ENCODE measurements around the gene NDUFS2. TPM values are rescaled to one million over a fixed set of nuclear protein-coding genes. Genes with fewer than 3 reads are reported as not detected.

Gene NDUFS2
- total RNA-seq, 1 donor from 2014 or later = 131 TPM

DNA sequence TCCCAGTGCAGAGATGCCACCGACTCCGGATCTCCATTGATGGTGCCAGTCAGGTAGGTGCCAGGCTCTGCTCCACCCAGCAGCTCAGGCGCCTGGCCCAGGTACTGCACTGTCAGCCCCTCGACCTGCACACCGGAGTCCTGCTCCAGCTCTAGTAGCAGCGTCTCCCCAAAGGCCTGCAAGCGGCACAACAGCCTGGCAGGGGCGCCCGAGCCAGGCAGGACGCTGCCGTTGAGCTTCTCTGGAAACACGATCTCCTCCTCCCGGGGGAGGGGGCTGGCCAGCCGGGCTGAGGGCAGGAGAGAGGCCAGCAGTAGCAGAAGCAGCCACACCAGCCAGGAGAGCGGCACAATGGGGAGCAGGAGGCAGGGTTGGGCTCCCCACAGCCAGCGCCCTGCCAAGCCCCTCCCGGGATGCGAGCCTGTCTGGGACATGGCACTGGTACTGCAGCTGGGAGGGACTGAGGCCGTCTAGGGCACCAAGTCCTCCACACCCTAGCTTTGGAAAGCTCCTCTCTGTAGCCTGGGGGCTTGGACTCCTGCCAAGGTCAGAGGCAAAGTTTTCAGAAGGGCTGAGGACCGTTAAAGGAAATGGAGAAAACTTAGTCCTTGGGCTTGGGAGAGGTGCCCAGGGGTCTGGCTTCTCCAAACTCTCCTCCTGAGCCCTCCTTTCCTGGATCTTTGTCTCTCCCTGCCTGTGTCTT lies 3.8 kb upstream of the NDUFS2 start:
- H3K4me3 ChIP-seq (ENCODE audit: low read depth, low read length) = no peak overlapping the region
- FAIRE-seq (no peak), DNase-seq (ENCODE audit: low read depth) (peak; percentile 11)
- no peaks in the 10 kb centered on the region for H3K27me3 ChIP-seq (ENCODE audit: control insufficient read depth, insufficient read depth, low read length)
- TF ChIP-seq, protein P1, sequence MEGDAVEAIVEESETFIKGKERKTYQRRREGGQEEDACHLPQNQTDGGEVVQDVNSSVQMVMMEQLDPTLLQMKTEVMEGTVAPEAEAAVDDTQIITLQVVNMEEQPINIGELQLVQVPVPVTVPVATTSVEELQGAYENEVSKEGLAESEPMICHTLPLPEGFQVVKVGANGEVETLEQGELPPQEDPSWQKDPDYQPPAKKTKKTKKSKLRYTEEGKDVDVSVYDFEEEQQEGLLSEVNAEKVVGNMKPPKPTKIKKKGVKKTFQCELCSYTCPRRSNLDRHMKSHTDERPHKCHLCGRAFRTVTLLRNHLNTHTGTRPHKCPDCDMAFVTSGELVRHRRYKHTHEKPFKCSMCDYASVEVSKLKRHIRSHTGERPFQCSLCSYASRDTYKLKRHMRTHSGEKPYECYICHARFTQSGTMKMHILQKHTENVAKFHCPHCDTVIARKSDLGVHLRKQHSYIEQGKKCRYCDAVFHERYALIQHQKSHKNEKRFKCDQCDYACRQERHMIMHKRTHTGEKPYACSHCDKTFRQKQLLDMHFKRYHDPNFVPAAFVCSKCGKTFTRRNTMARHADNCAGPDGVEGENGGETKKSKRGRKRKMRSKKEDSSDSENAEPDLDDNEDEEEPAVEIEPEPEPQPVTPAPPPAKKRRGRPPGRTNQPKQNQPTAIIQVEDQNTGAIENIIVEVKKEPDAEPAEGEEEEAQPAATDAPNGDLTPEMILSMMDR (IDR thresholded peaks at IDR 0.05; ENCODE audit: insufficient read depth, low read length, severe bottlenecking) = no peak
- no peaks in the 10 kb centered on the region for H3K36me3 ChIP-seq (ENCODE audit: control insufficient read depth, insufficient read depth, low read length)

DNA sequence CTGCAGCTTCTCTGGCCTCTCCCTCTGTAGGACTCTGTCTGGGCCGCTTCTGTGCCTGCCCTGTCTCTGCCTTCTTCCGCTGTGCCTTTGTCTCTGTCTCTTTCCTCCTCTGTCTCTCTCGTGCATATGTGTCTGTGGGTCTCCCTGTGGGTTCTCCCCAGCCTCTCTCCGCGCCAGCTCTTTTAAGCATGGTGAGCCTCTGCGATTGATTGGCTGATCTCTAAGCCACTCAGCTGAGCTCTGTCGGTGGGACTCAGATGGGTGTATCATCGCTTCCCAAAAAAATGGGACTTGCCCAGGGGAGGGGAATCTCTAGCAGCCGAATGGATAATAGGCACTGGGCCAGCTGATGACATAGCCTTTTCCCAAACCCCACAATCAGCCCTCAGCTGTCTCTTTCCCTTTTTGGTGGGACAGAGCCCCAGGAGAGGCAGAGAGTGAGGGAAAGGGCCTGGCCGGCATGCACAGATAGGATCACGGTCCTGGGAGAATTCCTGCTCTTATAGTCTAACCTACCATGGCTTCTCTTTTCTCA lies 3.2 kb upstream of the NDUFS2 start, which contains the start of gene ADAMTS4:
TSS of gene ADAMTS4 (minus strand) at position 158 of the 535 bp plus-strand sequence. CDS start 427 bp downstream, outside the sequence.
- TF ChIP-seq, protein P1 (IDR thresholded peaks at IDR 0.05; ENCODE audit: insufficient read depth, low read length, severe bottlenecking) = no peak
- FAIRE-seq (no peak), DNase-seq (ENCODE audit: low read depth) (no peak)
- Histone ChIP-seq H3K27me3 (ENCODE audit: control insufficient read depth, insufficient read depth, low read length) (no peaks in the 10 kb centered on the region), H3K36me3 (ENCODE audit: control insufficient read depth, insufficient read depth, low read length) (peaks cover 1% of the 10 kb centered on the region), H3K4me3 (ENCODE audit: low read depth, low read length) (no peak within 1 kb of the TSS)

DNA sequence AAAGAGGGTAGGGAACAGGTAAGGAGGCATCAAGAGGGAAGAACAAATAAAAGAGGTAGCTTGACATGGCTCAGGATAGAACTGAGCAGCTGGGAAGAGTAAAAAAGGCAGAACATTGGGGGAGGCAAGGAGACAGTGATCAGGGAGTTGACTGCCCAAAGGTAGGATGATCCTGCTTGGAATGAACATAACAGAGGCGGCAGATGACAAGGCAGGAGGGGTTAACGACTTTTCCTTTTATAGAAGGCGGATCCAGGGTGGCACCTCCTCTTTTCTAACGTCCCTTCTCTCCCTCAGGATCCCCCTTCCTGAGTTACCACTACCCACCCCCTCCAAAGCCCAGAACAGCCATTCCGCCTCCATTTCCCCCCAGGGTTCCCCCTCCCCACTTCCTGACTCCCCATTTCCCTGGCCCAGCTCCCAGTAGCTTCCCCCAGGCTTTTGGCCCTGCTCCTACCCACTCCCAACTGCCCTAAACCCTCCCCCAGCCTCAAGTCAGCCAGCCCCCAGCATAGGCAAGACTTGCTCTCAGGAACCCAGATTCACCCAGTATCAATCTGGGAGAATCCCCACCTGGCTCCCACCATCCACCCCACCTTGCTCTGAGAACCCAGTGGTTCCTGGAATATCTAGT lies 2.5 kb upstream of the NDUFS2 start:
- TF ChIP-seq, protein P1 (IDR thresholded peaks at IDR 0.05; ENCODE audit: insufficient read depth, low read length, severe bottlenecking) = no peak
- Histone ChIP-seq H3K36me3 (ENCODE audit: control insufficient read depth, insufficient read depth, low read length) (peaks cover 3% of the 10 kb centered on the region), H3K27me3 (ENCODE audit: control insufficient read depth, insufficient read depth, low read length) (no peaks in the 10 kb centered on the region), H3K4me3 (ENCODE audit: low read depth, low read length) (no peak overlapping the region)
- DNase-seq (ENCODE audit: low read depth) (no peak), FAIRE-seq (no peak)

DNA sequence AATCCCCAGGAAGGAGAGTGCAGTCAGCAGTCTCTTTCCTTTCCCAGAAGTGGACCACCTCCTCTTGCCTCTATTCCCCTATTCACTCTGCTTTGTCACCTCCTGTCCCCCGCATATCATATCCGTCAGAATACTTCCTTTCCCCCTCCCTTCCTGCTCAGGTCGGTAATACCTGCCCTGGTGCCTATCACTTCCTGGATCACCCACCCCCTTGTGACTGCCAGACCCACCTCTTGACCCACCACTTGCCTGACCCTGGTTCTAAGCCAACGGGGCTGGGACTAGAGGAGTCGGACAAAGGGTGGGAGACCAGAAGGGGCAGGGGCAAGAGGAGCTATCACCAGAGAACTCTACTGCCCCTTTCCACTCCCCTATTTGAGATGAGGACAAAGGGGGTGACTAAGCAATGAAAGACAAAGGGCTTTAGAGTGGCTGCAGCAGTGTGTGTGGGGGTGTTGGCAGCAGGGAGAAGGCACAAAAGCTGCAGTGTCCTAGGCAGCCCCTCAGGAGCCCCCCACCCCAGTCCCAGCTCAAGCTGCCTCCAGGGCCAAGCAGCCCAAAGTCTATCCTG lies 1.7 kb upstream of the NDUFS2 start:
- DNase-seq (ENCODE audit: low read depth) = no peak
- Histone ChIP-seq H3K27me3 (ENCODE audit: control insufficient read depth, insufficient read depth, low read length) (no peaks in the 10 kb centered on the region), H3K4me3 (ENCODE audit: low read depth, low read length) (no peak overlapping the region), H3K36me3 (ENCODE audit: control insufficient read depth, insufficient read depth, low read length) (peaks cover 3% of the 10 kb centered on the region)
- no peak for FAIRE-seq
- TF ChIP-seq, protein P1 (IDR thresholded peaks at IDR 0.05; ENCODE audit: insufficient read depth, low read length, severe bottlenecking) = no peak

DNA sequence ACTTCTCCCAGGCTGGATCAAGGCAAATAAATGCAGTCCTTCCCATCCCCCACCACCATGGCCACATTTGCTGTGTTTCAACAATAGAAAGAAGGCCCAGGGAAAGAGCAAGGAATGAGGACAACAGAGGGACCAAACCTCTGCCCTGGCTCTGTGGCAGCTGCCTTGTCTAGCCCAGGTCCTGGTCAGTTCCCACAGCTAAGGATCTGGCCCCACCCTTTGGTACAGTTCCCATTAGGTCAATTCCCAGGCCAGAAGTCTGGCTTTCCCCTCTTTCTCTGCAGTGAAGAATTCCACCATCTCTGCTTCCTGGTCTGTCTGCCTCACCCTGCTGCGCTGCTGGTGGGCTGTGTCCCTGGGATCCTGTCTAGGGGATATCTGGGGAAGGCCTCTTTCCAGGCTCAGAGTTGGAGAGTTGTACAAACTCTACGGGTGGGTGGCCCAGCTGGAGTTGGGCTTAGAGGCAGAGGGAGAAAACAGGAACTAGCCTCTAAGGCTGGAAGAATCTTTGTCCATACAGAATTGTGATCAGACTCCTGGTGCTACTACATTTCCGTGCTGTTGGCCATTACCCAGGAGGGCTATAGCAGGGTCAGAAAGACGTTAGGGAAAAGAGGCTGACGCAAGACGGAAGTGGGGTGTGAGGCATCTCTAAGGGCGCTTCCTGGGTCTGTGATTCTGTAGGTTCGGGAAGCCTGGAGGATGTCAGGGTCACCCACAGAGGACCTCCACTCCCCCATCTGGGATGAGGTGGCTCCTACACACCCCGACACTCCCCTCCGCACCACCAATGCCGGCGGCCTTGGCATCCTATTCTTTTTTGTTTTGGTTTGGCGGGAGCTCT lies 953 bp upstream of the NDUFS2 start:
- H3K36me3 ChIP-seq (ENCODE audit: control insufficient read depth, insufficient read depth, low read length) = peaks cover 3% of the 10 kb centered on the region
- no peaks in the 10 kb centered on the region for H3K27me3 ChIP-seq (ENCODE audit: control insufficient read depth, insufficient read depth, low read length)
- no peak overlapping the region for H3K4me3 ChIP-seq (ENCODE audit: low read depth, low read length)
- no peak for FAIRE-seq
- DNase-seq (ENCODE audit: low read depth) = no peak
- TF ChIP-seq, protein P1 (IDR thresholded peaks at IDR 0.05; ENCODE audit: insufficient read depth, low read length, severe bottlenecking) = no peak

Data from bronchial epithelial cell (primary cell).